ENCODE results near the gene AP2M1.
"Not testable (repeated sequence)": the region's sequence is repeated elsewhere in the genome, so short reads cannot be mapped to it uniquely, and the experiment has no call there.

AP2M1 gene

GRCh38 chr3:184174646-184175492 is at the start of gene AP2M1:
AP2M1 (plus strand) TSS chr3:184174855; CDS start chr3:184176994, 2,139 bp downstream.
- peak; percentile 97 for DNase-seq (ENCODE audit: low read depth)

GRCh38 chr3:184126006-184126405 is 48.6 kb upstream of the AP2M1 start:
- no peak for DNase-seq (ENCODE audit: low read depth)

GRCh38 chr3:184129012-184129411 is 45.6 kb upstream of the AP2M1 start:
- no peak for DNase-seq (ENCODE audit: low read depth)

- DNase-seq (ENCODE audit: low read depth): no peak
These were observed 41.7 kb upstream of the AP2M1 start for GRCh38 chr3:184132945-184133344.

GRCh38 chr3:184133840-184134745 is 40.6 kb upstream of the AP2M1 start:
- DNase-seq (ENCODE audit: low read depth): no peak

- DNase-seq (ENCODE audit: low read depth): no peak
These were observed 39.9 kb upstream of the AP2M1 start for GRCh38 chr3:184134746-184135148.

- DNase-seq (ENCODE audit: low read depth): peak; percentile 80
These were observed 39.3 kb upstream of the AP2M1 start, which contains the start of gene EIF2B5 for GRCh38 chr3:184135149-184135910. EIF2B5 (plus strand) TSS chr3:184135358; CDS start chr3:184135386, 28 bp downstream.

- no peak for DNase-seq (ENCODE audit: low read depth)
These were observed 38.8 kb upstream of the AP2M1 start for GRCh38 chr3:184135911-184136260.

GRCh38 chr3:184140436-184140835 is 34.2 kb upstream of the AP2M1 start:
- no peak for DNase-seq (ENCODE audit: low read depth)

- no peak for DNase-seq (ENCODE audit: low read depth)
These were observed 32.5 kb upstream of the AP2M1 start for GRCh38 chr3:184142199-184142598.

GRCh38 chr3:184143327-184143726 is 31.3 kb upstream of the AP2M1 start:
- no peak for DNase-seq (ENCODE audit: low read depth)

GRCh38 chr3:184144505-184144904 is 30.1 kb upstream of the AP2M1 start:
- DNase-seq (ENCODE audit: low read depth): no peak

GRCh38 chr3:184145111-184145524 is 29.5 kb upstream of the AP2M1 start:
- DNase-seq (ENCODE audit: low read depth): no peak

GRCh38 chr3:184145751-184146270 is 28.8 kb upstream of the AP2M1 start:
- no peak for DNase-seq (ENCODE audit: low read depth)

GRCh38 chr3:184148076-184148475 is 26.6 kb upstream of the AP2M1 start:
- no peak for DNase-seq (ENCODE audit: low read depth)

GRCh38 chr3:184149123-184149522 is 25.5 kb upstream of the AP2M1 start:
- no peak for DNase-seq (ENCODE audit: low read depth)

GRCh38 chr3:184149770-184150169 is 24.9 kb upstream of the AP2M1 start:
- DNase-seq (ENCODE audit: low read depth): not testable (repeated sequence)

GRCh38 chr3:184154885-184155643 is 19.6 kb upstream of the AP2M1 start, which contains the start of gene DVL3:
DVL3 (plus strand) TSS chr3:184155377; CDS start chr3:184155636, 259 bp downstream.
- DNase-seq (ENCODE audit: low read depth): peak; percentile 14

- peak; percentile 25 for DNase-seq (ENCODE audit: low read depth)
These were observed 18.8 kb upstream of the AP2M1 start for GRCh38 chr3:184155644-184156521.

GRCh38 chr3:184156522-184156955 is 18.1 kb upstream of the AP2M1 start:
- DNase-seq (ENCODE audit: low read depth): no peak
